Activated CD4-positive, alpha-beta memory T cell treated with anti-CD3 and anti-CD28 coated beads for 36 hours (primary cell): ENCODE results near the gene ITIH2. TPM values are rescaled to one million over a fixed set of nuclear protein-coding genes. Genes with fewer than 3 reads are reported as not detected.
"Not testable (repeated sequence)": the region's sequence is repeated elsewhere in the genome, so short reads cannot be mapped to it uniquely, and the experiment has no call there.

Experiments
- CTCF ChIA-PET: fragments of 350-600 bp; sonication (Branson Sonifier 250); formaldehyde crosslinking; loops from one replicate; lab custom pipeline; 2021; ENCODE audit warnings: antibody characterized with exemption, inconsistent platforms; lab: Charles Lee
- POLR2A ChIA-PET: fragments of 350-600 bp; sonication (Branson Sonifier 250); formaldehyde crosslinking; loops from one replicate; lab custom pipeline; 2021; ENCODE audit warnings: antibody characterized with exemption; lab: Charles Lee
- DNase-seq: peaks from one replicate; pipeline ENCODE4 v3.0.0-alpha.2; 2020
- H3K27ac Mint-ChIP-seq: one replicate; pipeline ENCODE4 v1.8.0; 2021; ENCODE audit warnings: mixed read lengths
- H3K27me3 Mint-ChIP-seq: one replicate; pipeline ENCODE4 v1.8.0; 2021; ENCODE audit warnings: mixed read lengths
- H3K36me3 Mint-ChIP-seq: one replicate; pipeline ENCODE4 v1.8.0; 2021; ENCODE audit warnings: mixed read lengths
- H3K4me1 Mint-ChIP-seq: one replicate; pipeline ENCODE4 v1.8.0; 2021; ENCODE audit warnings: low read depth, mixed read lengths
- H3K4me3 Mint-ChIP-seq: one replicate; pipeline ENCODE4 v1.8.0; 2021; ENCODE audit warnings: mild to moderate bottlenecking, mixed read lengths
- H3K9me3 Mint-ChIP-seq: one replicate; pipeline ENCODE4 v1.8.0; 2021; ENCODE audit warnings: mixed read lengths
- intact Hi-C: fragments of 100-400 bp; cut with micrococcal nuclease; formaldehyde crosslinking; loops from one replicate; pipeline ENCODE4 v1.15.1; 2023
- total RNA-seq, 2 experiments: library from RNA; stranded (reverse); gene quantifications; one replicate each; pipeline ENCODE4 v1.2.3, GENCODE V29; 2021

ITIH2 gene
- total RNA-seq, 2 experiments from 2014 or later: not detected

DNA sequence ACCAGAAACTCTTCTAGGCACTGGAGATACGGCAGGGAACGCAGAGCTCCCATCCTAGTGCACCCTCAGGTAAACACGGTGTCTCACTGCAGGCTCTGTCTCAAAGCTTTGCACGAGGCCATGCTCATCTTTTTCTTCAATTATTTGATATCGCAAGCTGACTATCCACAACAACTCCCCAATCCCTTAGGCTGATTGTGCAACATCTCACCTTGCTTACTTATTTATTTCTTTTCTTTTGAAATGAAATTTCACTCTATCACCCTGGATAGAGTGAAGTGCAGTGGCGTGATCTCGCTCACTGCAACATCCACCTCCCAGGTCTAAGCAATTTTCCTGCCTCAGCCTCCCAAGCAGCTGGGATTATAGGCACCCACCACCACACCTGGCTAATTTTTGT, 12.4 kb downstream of the ITIH2 start:
- CTCF ChIA-PET: no interaction called here
- H3K36me3 Mint-ChIP-seq: no peaks in the 10 kb centered on the region

DNA sequence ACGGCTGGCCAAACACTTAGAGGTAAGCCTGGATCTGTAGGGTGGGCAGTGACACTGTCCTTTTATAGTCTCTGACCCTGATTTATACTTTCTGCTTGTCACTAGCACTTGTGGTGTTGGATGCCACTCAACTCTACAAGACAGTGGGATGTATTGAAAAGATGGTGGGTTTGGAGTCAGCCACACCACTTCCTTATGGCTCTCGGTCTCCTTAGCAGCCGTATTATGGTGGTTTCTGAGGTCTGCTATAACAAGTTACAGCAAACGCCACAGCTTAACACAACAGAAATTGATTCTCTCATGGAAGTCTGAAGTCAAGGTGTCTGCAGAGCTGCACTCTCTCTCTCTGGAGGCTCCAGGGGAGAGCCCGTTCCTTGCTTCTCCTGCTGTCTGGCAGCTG, 14.7 kb downstream of the ITIH2 start:
- Mint-ChIP-seq H3K4me1 (no peaks in the 10 kb centered on the region), H3K9me3 (no peaks in the 10 kb centered on the region), H3K4me3 (no peak overlapping the region), H3K27ac (no peak overlapping the region), H3K27me3 (peaks cover 2% of the 10 kb centered on the region), H3K36me3 (no peaks in the 10 kb centered on the region)
- CTCF ChIA-PET: no interaction called here
- DNase-seq: no peak
- intact Hi-C loops: no loop called here
- POLR2A ChIA-PET: no interaction called here

More for the DNA sequence above, 12.4 kb downstream of the ITIH2 start:
- Mint-ChIP-seq H3K9me3 (no peaks in the 10 kb centered on the region), H3K4me1 (no peaks in the 10 kb centered on the region), H3K27me3 (peaks cover 5% of the 10 kb centered on the region), H3K4me3 (no peak overlapping the region), H3K27ac (no peak overlapping the region)
- intact Hi-C loops: no loop called here
- no peak for DNase-seq
- POLR2A ChIA-PET: no interaction called here

DNA sequence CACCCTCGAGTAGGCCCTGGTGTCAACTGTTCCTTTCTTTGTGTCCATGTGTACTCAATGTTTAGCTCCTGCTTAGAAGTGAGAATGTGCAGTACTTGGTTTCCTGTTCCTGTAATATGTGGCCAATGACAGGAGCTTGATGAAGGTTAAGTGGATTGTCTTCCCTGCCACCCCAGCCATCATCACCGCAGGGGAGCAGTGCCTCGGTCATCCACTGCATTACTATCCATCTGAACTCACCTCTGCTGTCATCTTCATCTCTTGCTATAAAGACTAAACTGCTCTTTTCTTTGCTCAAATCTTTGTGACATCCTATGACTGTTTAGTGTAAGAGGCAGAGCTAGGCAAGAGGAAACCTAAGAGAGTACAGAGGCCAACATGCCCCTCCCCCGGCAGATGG, 15.6 kb downstream of the ITIH2 start:
- Mint-ChIP-seq H3K9me3 (no peaks in the 10 kb centered on the region), H3K4me3 (no peak overlapping the region), H3K4me1 (no peaks in the 10 kb centered on the region), H3K36me3 (no peaks in the 10 kb centered on the region), H3K27ac (no peak overlapping the region), H3K27me3 (no peaks in the 10 kb centered on the region)
- DNase-seq: no peak
- ChIA-PET CTCF (no interaction called here), POLR2A (no interaction called here)
- intact Hi-C loops: no loop called here

DNA sequence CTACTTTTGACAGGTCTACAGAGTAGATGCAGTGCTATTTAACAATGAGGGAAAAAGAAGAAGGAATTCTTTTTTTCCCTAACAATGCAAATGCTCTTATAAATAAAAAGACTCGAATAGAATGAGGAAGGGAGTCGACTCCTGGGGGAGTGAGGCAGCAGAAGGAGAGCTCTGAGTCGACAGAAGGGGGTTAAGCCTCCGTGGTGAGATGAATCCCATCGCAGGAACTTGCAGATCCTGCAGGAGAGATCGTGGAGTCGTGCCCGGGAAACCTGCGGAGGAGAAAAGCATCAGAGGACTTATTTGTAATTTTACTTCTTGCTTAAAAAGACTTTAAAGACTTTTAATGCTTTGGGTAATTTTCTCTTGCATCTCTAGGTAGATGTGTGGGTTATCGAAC, 17.4 kb downstream of the ITIH2 start:
- CTCF ChIA-PET: no interaction called here
- POLR2A ChIA-PET: no interaction called here

DNA sequence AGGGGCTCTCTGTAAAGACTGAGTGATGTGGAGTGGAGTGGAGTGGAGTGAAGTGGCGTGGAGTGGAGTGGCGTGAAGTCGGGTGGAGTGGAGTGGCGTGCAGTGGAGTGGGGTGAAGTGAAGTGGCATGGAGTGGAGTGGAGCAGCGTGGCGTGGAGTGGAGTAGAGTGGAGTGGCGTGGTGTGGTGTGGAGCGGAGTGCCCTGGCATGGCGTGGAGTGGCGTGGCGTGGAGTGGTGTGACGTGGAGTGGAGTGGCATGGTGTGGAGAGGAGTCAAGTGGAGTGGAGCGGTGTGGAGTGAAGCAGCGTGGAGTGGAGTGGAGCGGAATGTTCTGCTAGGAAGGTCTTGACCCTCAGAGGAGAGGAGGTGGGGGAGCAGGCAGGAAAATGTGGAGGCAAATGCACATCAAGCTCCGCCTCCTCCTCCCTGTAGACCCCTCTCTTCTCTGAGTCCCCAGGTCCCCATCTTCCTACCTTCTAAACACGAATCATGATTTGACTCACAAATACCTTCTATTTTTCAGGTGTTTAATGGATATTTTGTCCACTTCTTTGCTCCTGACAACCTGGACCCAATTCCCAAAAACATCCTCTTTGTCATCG, 19.9 kb downstream of the ITIH2 start:
- intact Hi-C loops: no loop called here
- Mint-ChIP-seq H3K27me3 (peaks cover 1% of the 10 kb centered on the region), H3K4me3 (no peak overlapping the region), H3K4me1 (no peaks in the 10 kb centered on the region), H3K36me3 (no peaks in the 10 kb centered on the region), H3K27ac (no peak overlapping the region), H3K9me3 (no peaks in the 10 kb centered on the region)
- CTCF ChIA-PET: no interaction called here
- no peak for DNase-seq
- POLR2A ChIA-PET: no interaction called here

More for the DNA sequence above, 17.4 kb downstream of the ITIH2 start:
- peaks cover 1% of the 10 kb centered on the region for H3K27me3 Mint-ChIP-seq
- no peaks in the 10 kb centered on the region for H3K36me3 Mint-ChIP-seq
- intact Hi-C loops: no loop called here
- H3K9me3 Mint-ChIP-seq: no peaks in the 10 kb centered on the region
- no peaks in the 10 kb centered on the region for H3K4me1 Mint-ChIP-seq
- H3K4me3 Mint-ChIP-seq: no peak overlapping the region
- H3K27ac Mint-ChIP-seq: no peak overlapping the region
- DNase-seq: no peak

DNA sequence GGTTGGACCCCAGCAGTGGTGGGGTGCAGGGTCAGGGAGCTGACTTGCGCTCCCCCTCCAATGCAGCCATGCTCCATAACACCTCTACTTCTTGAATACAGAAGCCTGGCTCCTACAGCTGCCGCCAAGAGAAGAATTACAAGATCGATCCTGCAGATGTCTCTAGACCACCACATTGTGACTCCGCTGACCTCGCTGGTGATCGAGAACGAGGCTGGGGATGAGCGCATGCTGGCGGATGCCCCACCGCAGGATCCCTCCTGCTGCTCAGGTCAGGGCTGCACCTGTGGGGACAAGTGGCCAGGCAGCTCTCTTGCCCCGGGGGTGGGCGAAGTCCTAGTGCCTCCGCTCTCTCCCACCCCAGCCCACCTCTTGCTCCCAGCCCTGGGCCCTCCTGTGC, 31.7 kb downstream of the ITIH2 start:
- CTCF ChIA-PET: no interaction called here
- no peak for DNase-seq
- H3K36me3 Mint-ChIP-seq: no peaks in the 10 kb centered on the region
- intact Hi-C loops: no loop called here
- no peaks in the 10 kb centered on the region for H3K4me1 Mint-ChIP-seq
- no peak overlapping the region for H3K27ac Mint-ChIP-seq
- POLR2A ChIA-PET: no interaction called here
- no peak overlapping the region for H3K4me3 Mint-ChIP-seq
- no peaks in the 10 kb centered on the region for H3K9me3 Mint-ChIP-seq
- H3K27me3 Mint-ChIP-seq: peaks cover 5% of the 10 kb centered on the region

DNA sequence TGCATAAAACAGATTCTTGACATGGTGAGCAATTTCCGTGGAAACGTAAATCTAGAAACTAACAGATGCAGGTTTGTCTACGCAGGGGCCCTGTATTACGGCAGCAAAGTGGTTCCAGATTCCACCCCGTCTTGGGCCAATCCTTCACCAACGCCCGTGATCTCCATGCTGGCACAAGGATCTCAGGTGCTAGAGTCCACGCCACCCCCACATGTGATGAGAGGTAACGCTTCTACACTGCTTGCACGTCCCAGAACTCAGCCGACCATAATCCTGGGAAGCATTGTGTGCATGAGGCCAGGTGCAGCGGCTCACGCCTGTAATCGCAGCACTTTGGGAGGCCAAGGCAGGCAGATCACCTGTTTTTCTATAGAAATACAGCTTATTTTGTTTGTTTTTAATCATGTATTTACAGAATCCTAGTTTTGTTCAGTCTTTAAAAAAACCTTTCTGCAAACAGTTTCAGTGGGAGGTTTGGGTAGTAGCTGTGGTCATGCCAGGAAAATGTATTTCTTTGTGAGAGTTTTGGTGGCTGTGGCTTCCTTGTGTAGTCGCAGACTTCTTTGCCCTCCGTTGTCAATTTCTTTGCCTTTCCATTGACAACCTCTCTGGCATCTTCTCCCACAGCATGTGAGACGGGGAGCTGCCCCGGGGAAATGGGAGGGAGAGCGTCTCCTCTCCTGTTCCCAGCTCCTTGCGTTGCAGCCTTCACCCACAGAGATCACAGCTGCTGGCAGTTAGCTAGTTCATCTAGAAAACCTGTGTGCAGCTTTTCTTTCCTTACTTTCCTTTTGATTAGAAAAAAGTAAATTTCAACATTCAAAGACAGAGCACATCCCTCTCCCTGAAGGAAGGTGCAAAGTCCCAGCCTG, 35.7 kb downstream of the ITIH2 start:
- Mint-ChIP-seq H3K9me3 (no peaks in the 10 kb centered on the region), H3K4me3 (no peak overlapping the region), H3K27me3 (no peaks in the 10 kb centered on the region), H3K4me1 (no peaks in the 10 kb centered on the region), H3K36me3 (no peaks in the 10 kb centered on the region), H3K27ac (no peak overlapping the region)
- DNase-seq: no peak
- CTCF ChIA-PET: interaction anchor here (0.6 kb wide), 1 partner anchor 1887 kb away, joined by 3 read pairs; no protein-coding TSS in a partner anchor
- intact Hi-C loops: no loop called here
- POLR2A ChIA-PET: no interaction called here

DNA sequence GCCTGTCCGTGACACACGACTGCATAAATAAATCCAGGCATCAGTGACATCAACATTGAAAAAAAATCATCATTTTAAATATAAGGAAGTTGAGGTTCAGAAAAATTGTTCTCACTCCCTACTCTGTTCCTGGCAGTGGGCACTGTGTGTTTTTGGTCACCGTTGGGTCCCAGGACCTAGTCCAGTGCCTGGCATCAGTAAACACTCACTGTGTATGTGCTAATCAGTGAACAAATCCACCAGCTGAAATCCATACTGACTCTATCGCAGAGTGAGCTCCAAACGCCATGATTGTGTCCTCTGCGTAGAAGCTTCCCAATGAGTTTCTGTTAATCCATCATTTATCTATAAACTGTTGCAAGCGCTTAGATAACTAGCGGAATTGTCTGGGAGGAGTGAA, 41.2 kb downstream of the ITIH2 start:
- Mint-ChIP-seq H3K27ac (no peak overlapping the region), H3K36me3 (no peaks in the 10 kb centered on the region), H3K4me3 (no peak overlapping the region), H3K4me1 (no peaks in the 10 kb centered on the region), H3K27me3 (no peaks in the 10 kb centered on the region), H3K9me3 (no peaks in the 10 kb centered on the region)
- CTCF ChIA-PET: no interaction called here
- intact Hi-C loops: no loop called here
- DNase-seq: no peak
- POLR2A ChIA-PET: no interaction called here

DNA sequence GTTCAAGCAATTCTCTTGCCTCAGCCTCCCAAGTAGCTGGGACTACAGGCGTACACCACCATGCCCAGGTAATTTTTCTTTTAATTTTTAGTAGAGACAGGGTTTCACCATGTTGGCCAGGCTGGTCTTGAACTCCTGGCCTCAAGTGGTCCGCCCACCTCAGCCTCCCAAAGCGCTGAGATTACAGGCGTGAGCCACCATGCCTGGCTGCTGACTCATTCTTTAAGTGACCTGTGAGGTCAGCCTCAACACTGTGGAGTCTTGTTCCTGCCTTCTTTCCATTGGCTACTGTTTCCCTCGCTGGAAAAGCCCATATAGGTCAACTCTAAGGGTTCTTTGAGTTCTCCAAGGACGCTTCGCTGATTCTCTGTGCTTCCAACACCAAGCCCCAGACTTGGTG, 45.5 kb downstream of the ITIH2 start:
- peaks cover 13% of the 10 kb centered on the region for H3K36me3 Mint-ChIP-seq
- H3K9me3 Mint-ChIP-seq, H3K27me3 Mint-ChIP-seq, DNase-seq, H3K4me3 Mint-ChIP-seq, intact Hi-C loops, POLR2A ChIA-PET, CTCF ChIA-PET, H3K4me1 Mint-ChIP-seq, H3K27ac Mint-ChIP-seq: not testable (repeated sequence)

DNA sequence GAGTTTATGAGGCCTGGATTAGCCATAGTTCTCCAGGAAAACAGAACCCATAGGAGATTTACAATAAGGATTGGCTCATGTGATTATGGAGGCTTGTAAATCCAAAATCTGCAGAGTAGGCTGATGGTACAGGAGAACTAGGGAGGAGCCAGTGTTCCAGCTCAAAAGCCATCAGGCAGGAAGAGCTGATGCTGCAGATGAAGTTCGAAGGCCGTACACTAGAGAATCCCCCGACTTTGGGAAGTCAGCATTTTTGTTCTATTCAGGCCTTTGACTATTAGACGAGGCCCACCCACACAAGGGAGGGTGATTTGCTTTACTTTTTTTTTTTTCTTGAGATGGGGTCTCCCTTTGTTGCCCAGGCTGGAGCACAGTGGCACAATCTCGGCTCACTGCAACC, 47.1 kb downstream of the ITIH2 start:
- Mint-ChIP-seq H3K27ac (no peak overlapping the region), H3K36me3 (peaks cover 21% of the 10 kb centered on the region), H3K4me1 (no peaks in the 10 kb centered on the region), H3K27me3 (no peaks in the 10 kb centered on the region), H3K9me3 (no peaks in the 10 kb centered on the region), H3K4me3 (no peak overlapping the region)
- intact Hi-C loops: no loop called here
- no peak for DNase-seq
- ChIA-PET CTCF (no interaction called here), POLR2A (no interaction called here)

DNA sequence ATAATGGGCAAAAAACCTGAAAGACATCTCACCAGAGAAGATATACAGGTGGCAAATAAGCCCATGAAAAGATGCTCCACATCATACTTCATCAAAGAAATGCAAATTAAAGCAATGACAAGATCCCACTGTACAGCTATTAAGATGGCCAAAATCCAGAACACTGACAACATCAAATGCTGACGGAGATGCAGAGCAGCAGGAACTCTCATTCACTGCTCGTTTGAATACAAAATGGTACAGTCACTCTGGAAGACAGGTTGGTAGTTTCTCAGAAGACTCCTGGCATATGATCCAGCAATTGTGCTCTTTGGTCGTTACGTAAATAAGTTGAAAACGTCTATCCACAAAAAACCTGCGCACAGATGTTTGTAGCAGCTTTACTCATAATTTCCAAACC, 49.1 kb downstream of the ITIH2 start:
- Mint-ChIP-seq H3K4me1 (no peaks in the 10 kb centered on the region), H3K9me3 (no peaks in the 10 kb centered on the region), H3K27ac (no peak overlapping the region), H3K27me3 (no peaks in the 10 kb centered on the region), H3K4me3 (no peak overlapping the region), H3K36me3 (peaks cover 25% of the 10 kb centered on the region)
- no peak for DNase-seq
- ChIA-PET CTCF (no interaction called here), POLR2A (no interaction called here)
- intact Hi-C loops: no loop called here

DNA sequence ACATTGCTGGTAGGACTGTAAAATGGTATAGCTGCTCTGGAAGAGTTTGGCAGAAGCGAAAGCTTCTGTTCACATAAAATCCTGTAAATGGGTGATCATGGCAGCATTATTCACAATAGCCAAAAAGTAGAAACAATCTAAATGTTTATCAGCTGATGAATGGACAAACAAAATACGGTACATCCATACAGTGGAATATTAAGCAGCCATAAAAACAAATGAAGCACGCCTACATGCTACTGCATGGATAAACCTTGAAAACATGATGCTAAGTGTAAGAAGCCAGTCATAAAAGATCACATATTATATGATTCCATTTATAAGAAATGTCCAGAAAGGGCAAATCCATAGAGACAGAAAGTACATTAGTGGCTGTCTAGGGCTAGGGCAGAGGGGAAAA, 52.0 kb downstream of the ITIH2 start:
- no peak overlapping the region for H3K27ac Mint-ChIP-seq
- DNase-seq: no peak
- no peak overlapping the region for H3K4me3 Mint-ChIP-seq
- no peaks in the 10 kb centered on the region for H3K9me3 Mint-ChIP-seq
- peaks cover 32% of the 10 kb centered on the region for H3K36me3 Mint-ChIP-seq
- ChIA-PET CTCF (interaction anchor here (1.2 kb wide), 1 partner anchor 64 kb away, joined by 7 read pairs; the partner anchor contains the start of gene TAF3), POLR2A (no interaction called here)
- no peaks in the 10 kb centered on the region for H3K4me1 Mint-ChIP-seq
- intact Hi-C loops: no loop called here
- H3K27me3 Mint-ChIP-seq: no peaks in the 10 kb centered on the region
